ENCODE results near the gene TMEM107.

The TMEM107 gene

DNA sequence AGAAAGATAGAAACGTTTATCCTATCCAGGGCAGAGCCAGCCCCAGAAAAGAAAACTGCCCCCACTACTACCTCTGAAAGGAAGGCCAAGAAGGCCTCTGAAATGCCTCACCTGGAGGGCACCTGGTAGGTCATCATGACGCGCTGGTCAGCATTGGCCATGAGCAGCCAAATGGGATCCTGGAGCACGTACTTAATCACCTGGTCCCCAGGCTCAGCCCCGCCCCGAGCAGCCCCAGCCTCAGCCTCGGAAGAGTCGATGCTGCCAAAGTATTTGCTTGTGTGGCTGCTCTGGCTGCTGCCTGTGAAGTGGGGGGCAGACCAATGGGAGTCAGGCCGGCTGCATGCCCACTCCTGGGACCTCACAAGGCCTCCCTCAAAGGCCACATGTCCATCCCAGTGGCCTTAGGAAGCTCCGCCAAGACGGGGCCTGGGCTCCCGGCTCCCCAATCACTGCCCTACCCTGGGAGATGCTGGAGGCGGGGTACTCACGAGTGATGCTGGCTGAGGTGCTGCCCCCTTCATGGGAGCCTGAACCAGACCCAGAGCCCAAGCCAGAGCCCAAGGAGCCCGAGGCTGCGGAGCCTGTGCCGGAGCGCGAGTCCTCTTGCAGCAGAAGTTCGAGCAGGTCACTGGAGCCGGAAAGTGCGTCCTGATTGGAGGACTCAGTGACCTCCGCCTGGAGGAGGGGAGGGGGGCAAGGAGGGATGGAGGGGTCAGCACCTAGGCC is 33.9 kb downstream of the TMEM107 start:
- Histone ChIP-seq H3K9ac (ENCODE audit: low read length) (no peak overlapping the region), H3K27me3 (replicated peaks; ENCODE audit: insufficient read depth, low read length) (peaks cover 3% of the 10 kb centered on the region; the same call in 1 of the 2 replicates), H2AFZ (ENCODE audit: low read length) (no peak overlapping the region), H3K79me2 (ENCODE audit: low read length) (no peaks in the 10 kb centered on the region), H3K4me2 (ENCODE audit: low read depth, low read length) (no peak overlapping the region), H3K4me1 (ENCODE audit: low read length) (peaks cover 5% of the 10 kb centered on the region), H3K4me3 (ENCODE audit: low read length) (no peak overlapping the region), H3K9me3 (replicated peaks; ENCODE audit: insufficient read depth, low read length) (no peaks in the 10 kb centered on the region), H3K36me3 (replicated peaks; ENCODE audit: insufficient read depth, low read length) (no peaks in the 10 kb centered on the region), H3K27ac (ENCODE audit: low read length) (no peak overlapping the region), H4K20me1 (ENCODE audit: insufficient read depth, low read length) (no peaks in the 10 kb centered on the region), H3F3A (ENCODE audit: insufficient read depth, low read length) (peaks cover 24% of the 10 kb centered on the region), H3K9me2 (replicated peaks; ENCODE audit: insufficient read depth, low read length) (no peaks in the 10 kb centered on the region)
- no peak for DNase-seq
- TF ChIP-seq EZH2 (optimal IDR thresholded peaks at IDR 0.05; ENCODE audit: low read depth, low read length) (no peak), EZH2phosphoT487 (IDR thresholded peaks at IDR 0.05; ENCODE audit: low read length) (no peak)
- TF ChIP-seq, protein P1, sequence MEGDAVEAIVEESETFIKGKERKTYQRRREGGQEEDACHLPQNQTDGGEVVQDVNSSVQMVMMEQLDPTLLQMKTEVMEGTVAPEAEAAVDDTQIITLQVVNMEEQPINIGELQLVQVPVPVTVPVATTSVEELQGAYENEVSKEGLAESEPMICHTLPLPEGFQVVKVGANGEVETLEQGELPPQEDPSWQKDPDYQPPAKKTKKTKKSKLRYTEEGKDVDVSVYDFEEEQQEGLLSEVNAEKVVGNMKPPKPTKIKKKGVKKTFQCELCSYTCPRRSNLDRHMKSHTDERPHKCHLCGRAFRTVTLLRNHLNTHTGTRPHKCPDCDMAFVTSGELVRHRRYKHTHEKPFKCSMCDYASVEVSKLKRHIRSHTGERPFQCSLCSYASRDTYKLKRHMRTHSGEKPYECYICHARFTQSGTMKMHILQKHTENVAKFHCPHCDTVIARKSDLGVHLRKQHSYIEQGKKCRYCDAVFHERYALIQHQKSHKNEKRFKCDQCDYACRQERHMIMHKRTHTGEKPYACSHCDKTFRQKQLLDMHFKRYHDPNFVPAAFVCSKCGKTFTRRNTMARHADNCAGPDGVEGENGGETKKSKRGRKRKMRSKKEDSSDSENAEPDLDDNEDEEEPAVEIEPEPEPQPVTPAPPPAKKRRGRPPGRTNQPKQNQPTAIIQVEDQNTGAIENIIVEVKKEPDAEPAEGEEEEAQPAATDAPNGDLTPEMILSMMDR (IDR thresholded peaks at IDR 0.05; ENCODE audit: low read length): no peak

- Histone ChIP-seq H3K27ac (ENCODE audit: low read length) (no peak overlapping the region), H3K4me2 (ENCODE audit: low read depth, low read length) (no peak overlapping the region), H3K36me3 (replicated peaks; ENCODE audit: insufficient read depth, low read length) (no peaks in the 10 kb centered on the region), H3K4me3 (ENCODE audit: low read length) (no peak overlapping the region), H2AFZ (ENCODE audit: low read length) (no peak overlapping the region), H3K4me1 (ENCODE audit: low read length) (peaks cover 7% of the 10 kb centered on the region), H3K9ac (ENCODE audit: low read length) (no peak overlapping the region), H3K79me2 (ENCODE audit: low read length) (no peaks in the 10 kb centered on the region), H3K9me3 (replicated peaks; ENCODE audit: insufficient read depth, low read length) (no peaks in the 10 kb centered on the region), H3F3A (ENCODE audit: insufficient read depth, low read length) (peaks cover 24% of the 10 kb centered on the region), H3K9me2 (replicated peaks; ENCODE audit: insufficient read depth, low read length) (no peaks in the 10 kb centered on the region), H3K27me3 (replicated peaks; ENCODE audit: insufficient read depth, low read length) (peaks cover 6% of the 10 kb centered on the region; the same call in 1 of the 2 replicates), H4K20me1 (ENCODE audit: insufficient read depth, low read length) (no peaks in the 10 kb centered on the region)
- no peak for DNase-seq
- TF ChIP-seq, protein P1 (IDR thresholded peaks at IDR 0.05; ENCODE audit: low read length): no peak
- no peak for TF ChIP-seq EZH2phosphoT487 (IDR thresholded peaks at IDR 0.05; ENCODE audit: low read length)
- TF ChIP-seq EZH2 (optimal IDR thresholded peaks at IDR 0.05; ENCODE audit: low read depth, low read length): no peak
Observed at GRCh38 chr17:8141741-8142140, 34.4 kb downstream of the TMEM107 start.

- Histone ChIP-seq H3K27me3 (replicated peaks; ENCODE audit: insufficient read depth, low read length) (peaks cover 12% of the 10 kb centered on the region; the same call in 1 of the 2 replicates), H3K9me3 (replicated peaks; ENCODE audit: insufficient read depth, low read length) (no peaks in the 10 kb centered on the region), H3K79me2 (ENCODE audit: low read length) (no peaks in the 10 kb centered on the region), H3K27ac (ENCODE audit: low read length) (no peak overlapping the region), H4K20me1 (ENCODE audit: insufficient read depth, low read length) (no peaks in the 10 kb centered on the region), H2AFZ (ENCODE audit: low read length) (no peak overlapping the region), H3K9me2 (replicated peaks; ENCODE audit: insufficient read depth, low read length) (no peaks in the 10 kb centered on the region), H3K4me3 (ENCODE audit: low read length) (no peak overlapping the region), H3F3A (ENCODE audit: insufficient read depth, low read length) (peaks cover 24% of the 10 kb centered on the region), H3K36me3 (replicated peaks; ENCODE audit: insufficient read depth, low read length) (no peaks in the 10 kb centered on the region), H3K9ac (ENCODE audit: low read length) (no peak overlapping the region), H3K4me2 (ENCODE audit: low read depth, low read length) (no peak overlapping the region), H3K4me1 (ENCODE audit: low read length) (peaks cover 7% of the 10 kb centered on the region)
- TF ChIP-seq EZH2phosphoT487 (IDR thresholded peaks at IDR 0.05; ENCODE audit: low read length): no peak
- TF ChIP-seq, protein P1 (IDR thresholded peaks at IDR 0.05; ENCODE audit: low read length): no peak
- no peak for TF ChIP-seq EZH2 (optimal IDR thresholded peaks at IDR 0.05; ENCODE audit: low read depth, low read length)
- no peak for DNase-seq
Observed at GRCh38 chr17:8141045-8141444, 35.1 kb downstream of the TMEM107 start.

All from MM.1S (cell line).